ENCODE data around the gene DCC.

The DCC gene

GRCh38 chr18:52682260-52682659 lies 342.3 kb downstream of the DCC start:
- DNase-seq (ENCODE audit: low read depth in 2 of 2), result no peak

- DNase-seq (ENCODE audit: low read depth in 2 of 2), result no peak
Measured at GRCh38 chr18:52685316-52685715, 345.3 kb downstream of the DCC start.

- no peak for DNase-seq (ENCODE audit: low read depth in 2 of 2)
Measured at GRCh38 chr18:52691841-52692240, 351.8 kb downstream of the DCC start.

GRCh38 chr18:52694804-52695203 lies 354.8 kb downstream of the DCC start:
- DNase-seq (ENCODE audit: low read depth in 2 of 2), result no peak

GRCh38 chr18:52700116-52700515 lies 360.1 kb downstream of the DCC start:
- DNase-seq (ENCODE audit: low read depth in 2 of 2), result no peak

GRCh38 chr18:52700816-52701215 lies 360.8 kb downstream of the DCC start:
- no peak for DNase-seq (ENCODE audit: low read depth in 2 of 2)

- no peak for DNase-seq (ENCODE audit: low read depth in 2 of 2)
Measured at GRCh38 chr18:52701219-52701935, 361.4 kb downstream of the DCC start.

GRCh38 chr18:52715421-52715820 lies 375.4 kb downstream of the DCC start:
- DNase-seq (ENCODE audit: low read depth in 2 of 2), result no peak

GRCh38 chr18:52715991-52716390 lies 376.0 kb downstream of the DCC start:
- DNase-seq (ENCODE audit: low read depth in 2 of 2), result no peak

- no peak for DNase-seq (ENCODE audit: low read depth in 2 of 2)
Measured at GRCh38 chr18:52716973-52717372, 377.0 kb downstream of the DCC start.

GRCh38 chr18:52722904-52723303 lies 382.9 kb downstream of the DCC start:
- no peak for DNase-seq (ENCODE audit: low read depth in 2 of 2)

- DNase-seq (ENCODE audit: low read depth in 2 of 2), result no peak
Measured at GRCh38 chr18:52723550-52723970, 383.6 kb downstream of the DCC start.

GRCh38 chr18:52730972-52731619 lies 391.1 kb downstream of the DCC start:
- no peak for DNase-seq (ENCODE audit: low read depth in 2 of 2)

- no peak for DNase-seq (ENCODE audit: low read depth in 2 of 2)
Measured at GRCh38 chr18:52738946-52739345, 398.9 kb downstream of the DCC start.

GRCh38 chr18:52746986-52747385 lies 407.0 kb downstream of the DCC start:
- DNase-seq (ENCODE audit: low read depth in 2 of 2), result no peak

GRCh38 chr18:52747869-52748268 lies 407.9 kb downstream of the DCC start:
- no peak for DNase-seq (ENCODE audit: low read depth in 2 of 2)

GRCh38 chr18:52748343-52748742 lies 408.3 kb downstream of the DCC start:
- DNase-seq (ENCODE audit: low read depth in 2 of 2), result no peak

- no peak for DNase-seq (ENCODE audit: low read depth in 2 of 2)
Measured at GRCh38 chr18:52749542-52749941, 409.5 kb downstream of the DCC start.

- DNase-seq (ENCODE audit: low read depth in 2 of 2), result no peak
Measured at GRCh38 chr18:52750995-52751394, 411.0 kb downstream of the DCC start.

- DNase-seq (ENCODE audit: low read depth in 2 of 2), result no peak
Measured at GRCh38 chr18:52764316-52764715, 424.3 kb downstream of the DCC start.

- DNase-seq (ENCODE audit: low read depth in 2 of 2), result no peak
Measured at GRCh38 chr18:52766002-52766545, 426.1 kb downstream of the DCC start.

GRCh38 chr18:52781113-52781512 lies 441.1 kb downstream of the DCC start:
- no peak for DNase-seq (ENCODE audit: low read depth in 2 of 2)

- DNase-seq (ENCODE audit: low read depth in 2 of 2), result no peak
Measured at GRCh38 chr18:52791321-52791720, 451.3 kb downstream of the DCC start.

All from stimulated activated CD8-positive, alpha-beta memory T cell treated with anti-CD3 and anti-CD28 coated beads, Interleukin-7, amount 100 ng/mL, for 4 hours (primary cell).